ENCODE data around the gene SRSF4.

DNA sequence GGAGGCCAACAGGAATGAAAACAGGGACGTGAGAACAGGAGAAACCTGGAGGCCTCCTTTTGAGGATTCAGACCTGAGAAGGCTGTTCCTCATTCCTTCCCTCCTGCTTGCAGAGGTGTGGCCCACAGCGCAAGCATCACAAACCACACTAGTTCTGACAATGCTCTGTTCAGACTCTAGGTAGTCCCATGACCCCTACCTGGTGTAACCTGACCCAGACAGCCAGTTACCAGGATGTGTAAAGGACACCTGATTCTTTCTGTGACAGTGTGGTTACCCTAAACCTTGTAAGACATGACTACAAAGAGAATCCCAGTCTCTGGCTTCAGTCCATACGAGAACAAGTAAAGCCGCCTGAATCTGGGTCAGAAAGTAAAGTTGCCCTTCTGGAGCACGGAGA is 45.8 kb upstream of the SRSF4 start:
- TF ChIP-seq, protein P1, sequence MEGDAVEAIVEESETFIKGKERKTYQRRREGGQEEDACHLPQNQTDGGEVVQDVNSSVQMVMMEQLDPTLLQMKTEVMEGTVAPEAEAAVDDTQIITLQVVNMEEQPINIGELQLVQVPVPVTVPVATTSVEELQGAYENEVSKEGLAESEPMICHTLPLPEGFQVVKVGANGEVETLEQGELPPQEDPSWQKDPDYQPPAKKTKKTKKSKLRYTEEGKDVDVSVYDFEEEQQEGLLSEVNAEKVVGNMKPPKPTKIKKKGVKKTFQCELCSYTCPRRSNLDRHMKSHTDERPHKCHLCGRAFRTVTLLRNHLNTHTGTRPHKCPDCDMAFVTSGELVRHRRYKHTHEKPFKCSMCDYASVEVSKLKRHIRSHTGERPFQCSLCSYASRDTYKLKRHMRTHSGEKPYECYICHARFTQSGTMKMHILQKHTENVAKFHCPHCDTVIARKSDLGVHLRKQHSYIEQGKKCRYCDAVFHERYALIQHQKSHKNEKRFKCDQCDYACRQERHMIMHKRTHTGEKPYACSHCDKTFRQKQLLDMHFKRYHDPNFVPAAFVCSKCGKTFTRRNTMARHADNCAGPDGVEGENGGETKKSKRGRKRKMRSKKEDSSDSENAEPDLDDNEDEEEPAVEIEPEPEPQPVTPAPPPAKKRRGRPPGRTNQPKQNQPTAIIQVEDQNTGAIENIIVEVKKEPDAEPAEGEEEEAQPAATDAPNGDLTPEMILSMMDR (IDR thresholded peaks at IDR 0.05; ENCODE audit: insufficient read depth, low read depth, low read length), result no peak
- no peak for TF ChIP-seq EZH2 (IDR thresholded peaks at IDR 0.05; ENCODE audit: insufficient read depth, low read length)
